HEK293 (cell line): ENCODE results near the gene SNCAIP.

Experiments
- CTCF ChIA-PET: fragments of 350-600 bp; formaldehyde crosslinking; extraction: SDS; loops from one replicate; lab custom pipeline; 2021; ENCODE audit warnings: antibody characterized with exemption; lab: Yijun Ruan, JAX
- POLR2A ChIA-PET: fragments of 300-600 bp; formaldehyde crosslinking; extraction: SDS; loops from one replicate; lab custom pipeline; 2020; ENCODE audit warnings: antibody characterized with exemption, inconsistent platforms; lab: Yijun Ruan, JAX
- H3K27ac ChIP-seq: fragments of 200-500 bp; sonication (Bioruptor generic); 2 replicates; pipeline ENCODE4 v1.5.1; 2014; ENCODE audit warnings: low read depth, low read length, control low read depth, inconsistent platforms; ENCODE audit errors: extremely low read depth
- H3K36me3 ChIP-seq, 2 experiments: fragments of 200-500 bp in 1 of 2; sonication (Bioruptor generic) in 1 of 2; 1 replicate in 1 of 2; 2 replicates in 1 of 2; pipeline ENCODE4 v1.5.1; 2014 to 2017; ENCODE audit warnings: inconsistent platforms in 2 of 2, low read length in 2 of 2; ENCODE audit not compliant: control insufficient read depth in 2 of 2, insufficient read depth in 1 of 2
- H3K4me1 ChIP-seq: fragments of 200-500 bp; sonication (Bioruptor generic); 2 replicates; pipeline ENCODE4 v1.5.1; 2014; ENCODE audit warnings: mild to moderate bottlenecking, low read length, inconsistent platforms; ENCODE audit not compliant: control insufficient read depth, insufficient read depth
- H3K4me3 ChIP-seq: 2 replicates; pipeline ENCODE4 v1.5.1; 2011; ENCODE audit warnings: low read depth, mild to moderate bottlenecking, control low read depth, low read length, moderate library complexity
- H3K9me3 ChIP-seq: fragments of 200-500 bp; sonication (Bioruptor generic); 2 replicates; pipeline ENCODE4 v1.5.1; 2014; ENCODE audit warnings: low read depth, low read length, inconsistent platforms; ENCODE audit not compliant: control insufficient read depth, insufficient read depth
- ELK4 ChIP-seq: IDR thresholded peaks from 2 replicates; pipeline ENCODE4 v1.6.1; 2011; ENCODE audit warnings: mild to moderate bottlenecking, low read depth, low read length, borderline replicate concordance
- IKZF3 ChIP-seq: fragments of 450-650 bp; IDR thresholded peaks from 2 replicates; pipeline ENCODE4 v1.5.0; 2018; ENCODE audit warnings: missing biosample characterization, mild to moderate bottlenecking, missing genetic modification characterization, moderate library complexity
- KLF7 ChIP-seq: fragments of 450-650 bp; formaldehyde crosslinking; IDR thresholded peaks from 2 replicates; pipeline ENCODE4 v1.5.1; 2016; ENCODE audit warnings: missing biosample characterization, missing genetic modification characterization, borderline replicate concordance
- REPIN1 ChIP-seq: fragments of 450-650 bp; formaldehyde crosslinking; IDR thresholded peaks from 2 replicates; pipeline ENCODE4 v1.5.1; 2017; ENCODE audit warnings: missing biosample characterization, missing genetic modification characterization, low read depth
- SCRT1 ChIP-seq: fragments of 450-650 bp; formaldehyde crosslinking; IDR thresholded peaks from 2 replicates; pipeline ENCODE4 v1.5.1; 2016; ENCODE audit warnings: missing biosample characterization, missing genetic modification characterization, borderline replicate concordance
- ZBTB10 ChIP-seq: fragments of 450-650 bp; formaldehyde crosslinking; IDR thresholded peaks from 2 replicates; pipeline ENCODE4 v1.5.1; 2016; ENCODE audit warnings: missing biosample characterization, missing genetic modification characterization
- ZBTB48 ChIP-seq: fragments of 450-650 bp; formaldehyde crosslinking; IDR thresholded peaks from 2 replicates; pipeline ENCODE4 v1.5.1; 2016; ENCODE audit warnings: missing biosample characterization, missing genetic modification characterization
- ZFP41 ChIP-seq: fragments of 450-650 bp; formaldehyde crosslinking; IDR thresholded peaks from 2 replicates; pipeline ENCODE4 v1.5.1; 2016; ENCODE audit warnings: missing biosample characterization, missing genetic modification characterization, borderline replicate concordance
- ZIC2 ChIP-seq: fragments of 450-650 bp; formaldehyde crosslinking; IDR thresholded peaks from 2 replicates; pipeline ENCODE4 v1.5.1; 2016; ENCODE audit warnings: missing biosample characterization, missing genetic modification characterization
- ZNF132 ChIP-seq: fragments of 450-650 bp; formaldehyde crosslinking; IDR thresholded peaks from 2 replicates; pipeline ENCODE4 v1.5.1; 2017; ENCODE audit warnings: missing biosample characterization, missing genetic modification characterization, borderline replicate concordance
- ZNF133 ChIP-seq: fragments of 450-650 bp; formaldehyde crosslinking; IDR thresholded peaks from 2 replicates; pipeline ENCODE4 v1.5.1; 2016; ENCODE audit warnings: missing biosample characterization, missing genetic modification characterization
- ZNF140 ChIP-seq: fragments of 450-650 bp; formaldehyde crosslinking; IDR thresholded peaks from 2 replicates; pipeline ENCODE4 v1.5.1; 2016; ENCODE audit warnings: missing biosample characterization, missing genetic modification characterization
- ZNF174 ChIP-seq: fragments of 450-650 bp; formaldehyde crosslinking; IDR thresholded peaks from 2 replicates; pipeline ENCODE4 v1.5.0; 2017; ENCODE audit warnings: missing biosample characterization, mild to moderate bottlenecking, missing genetic modification characterization
- ZNF23 ChIP-seq: fragments of 450-650 bp; formaldehyde crosslinking; IDR thresholded peaks from 2 replicates; pipeline ENCODE4 v1.5.1; 2016; ENCODE audit warnings: missing biosample characterization, missing genetic modification characterization, borderline replicate concordance
- ZNF324 ChIP-seq: fragments of 450-650 bp; formaldehyde crosslinking; IDR thresholded peaks from 2 replicates; pipeline ENCODE4 v1.5.1; 2016; ENCODE audit warnings: missing biosample characterization, missing genetic modification characterization
- ZNF433 ChIP-seq: fragments of 450-650 bp; formaldehyde crosslinking; IDR thresholded peaks from 2 replicates; pipeline ENCODE4 v1.5.1; 2016; ENCODE audit warnings: missing biosample characterization, missing genetic modification characterization, low read depth
- ZNF501 ChIP-seq: fragments of 450-650 bp; formaldehyde crosslinking; IDR thresholded peaks from 2 replicates; pipeline ENCODE4 v1.5.1; 2016; ENCODE audit warnings: missing biosample characterization, missing genetic modification characterization
- ZNF514 ChIP-seq: fragments of 450-650 bp; formaldehyde crosslinking; IDR thresholded peaks from 2 replicates; pipeline ENCODE4 v1.5.1; 2016; ENCODE audit warnings: missing biosample characterization, missing genetic modification characterization
- ZNF518A ChIP-seq: fragments of 450-650 bp; formaldehyde crosslinking; conservative IDR thresholded peaks from 2 replicates; pipeline ENCODE4 v1.5.1; 2016; ENCODE audit warnings: low read depth, missing biosample characterization, missing genetic modification characterization
- ZNF544 ChIP-seq: fragments of 450-650 bp; formaldehyde crosslinking; IDR thresholded peaks from 2 replicates; pipeline ENCODE4 v1.5.0; 2017; ENCODE audit warnings: missing biosample characterization, missing genetic modification characterization
- ZNF548 ChIP-seq: fragments of 450-650 bp; formaldehyde crosslinking; IDR thresholded peaks from 2 replicates; pipeline ENCODE4 v1.5.1; 2016; ENCODE audit warnings: missing biosample characterization, missing genetic modification characterization
- ZNF555 ChIP-seq: fragments of 450-650 bp; formaldehyde crosslinking; conservative IDR thresholded peaks from 2 replicates; pipeline ENCODE4 v1.5.1; 2017; ENCODE audit warnings: missing biosample characterization, mild to moderate bottlenecking, missing genetic modification characterization, inconsistent platforms
- ZNF621 ChIP-seq: fragments of 450-650 bp; formaldehyde crosslinking; IDR thresholded peaks from 2 replicates; pipeline ENCODE4 v1.5.1; 2017; ENCODE audit warnings: missing biosample characterization, missing genetic modification characterization
- ZNF623 ChIP-seq: fragments of 450-650 bp; formaldehyde crosslinking; IDR thresholded peaks from 2 replicates; pipeline ENCODE4 v1.5.1; 2016; ENCODE audit warnings: missing biosample characterization, missing genetic modification characterization
- ZNF626 ChIP-seq: fragments of 450-650 bp; sonication (Bioruptor Pico); formaldehyde crosslinking; IDR thresholded peaks from 2 replicates; pipeline ENCODE4 v1.5.1; 2018; ENCODE audit warnings: missing biosample characterization, missing genetic modification characterization, inconsistent platforms
- ZNF707 ChIP-seq: fragments of 450-650 bp; formaldehyde crosslinking; IDR thresholded peaks from 2 replicates; pipeline ENCODE4 v1.5.1; 2016; ENCODE audit warnings: missing biosample characterization, missing genetic modification characterization
- ZNF785 ChIP-seq: fragments of 450-650 bp; formaldehyde crosslinking; IDR thresholded peaks from 2 replicates; pipeline ENCODE4 v1.5.1; 2016; ENCODE audit warnings: missing biosample characterization, missing genetic modification characterization

The SNCAIP gene

GRCh38 chr5:122445070-122445469 is 133.0 kb downstream of the SNCAIP start:
- no peak overlapping the region for H3K4me3 ChIP-seq
- H3K36me3 ChIP-seq, result peaks cover 0 to 13% of the 10 kb centered on the region in 2 experiments; a peak in 1 of 3 replicates
- H3K9me3 ChIP-seq, result no peaks in the 10 kb centered on the region
- ChIA-PET CTCF (no interaction called here), POLR2A (no interaction called here)
- H3K27ac ChIP-seq, result no peak overlapping the region
- H3K4me1 ChIP-seq, result no peaks in the 10 kb centered on the region; the same call in 1 of the 2 replicates
- TF ChIP-seq ZNF140 (tag by site-specific recombination) (no peak), ZNF174 (tag by site-specific recombination) (no peak), ZFP41 (no peak), SCRT1 (tag by site-specific recombination) (no peak), ZNF626 (tag by site-specific recombination) (no peak), ZNF785 (no peak), ZNF23 (tag by site-specific recombination) (no peak), ZNF501 (tag by site-specific recombination) (no peak), ZNF623 (no peak), ZNF132 (tag by site-specific recombination) (no peak), ZNF544 (tag by site-specific recombination) (no peak), ZNF514 (tag by site-specific recombination) (no peak)

GRCh38 chr5:122447072-122447471 is 135.0 kb downstream of the SNCAIP start:
- H3K4me3 ChIP-seq, result no peak overlapping the region
- TF ChIP-seq ZNF707 (tag by site-specific recombination) (no peak), KLF7 (tag by site-specific recombination) (no peak), ZNF133 (tag by site-specific recombination) (no peak), ELK4 (no peak), REPIN1 (tag by site-specific recombination) (no peak), ZNF433 (no peak), ZBTB10 (tag by site-specific recombination) (no peak), IKZF3 (no peak), ZNF23 (tag by site-specific recombination) (no peak), ZBTB48 (tag by site-specific recombination) (no peak), ZNF621 (tag by site-specific recombination) (no peak), ZNF324 (tag by site-specific recombination) (no peak), ZIC2 (tag by site-specific recombination) (no peak), ZNF518A (tag by site-specific recombination) (no peak), ZNF548 (tag by site-specific recombination) (no peak), ZNF555 (tag by site-specific recombination) (no peak), ZNF626 (tag by site-specific recombination) (no peak)
- H3K4me1 ChIP-seq, result no peaks in the 10 kb centered on the region; the same call in 1 of the 2 replicates
- peaks cover 0 to 32% of the 10 kb centered on the region in 2 experiments; a peak in 1 of 3 replicates for H3K36me3 ChIP-seq
- ChIA-PET POLR2A (no interaction called here), CTCF (interaction anchor here (0.9 kb wide), 1 partner anchor 152 kb away, joined by 3 read pairs; no protein-coding TSS in a partner anchor)
- no peaks in the 10 kb centered on the region for H3K9me3 ChIP-seq
- no peak overlapping the region for H3K27ac ChIP-seq
